Measurements from ENCODE around the gene PSMA7.

PSMA7 gene

GRCh38 chr20:62136283-62137091 is 6.7 kb downstream of the PSMA7 start:
- DNase-seq (ENCODE audit: low spot score), result peak; percentile 68

- no peak for DNase-seq (ENCODE audit: low spot score)
Observed at GRCh38 chr20:62135573-62136266, 7.5 kb downstream of the PSMA7 start.

- peak; percentile 45 for DNase-seq (ENCODE audit: low spot score)
Observed at GRCh38 chr20:62134735-62135231, 8.4 kb downstream of the PSMA7 start.

GRCh38 chr20:62133864-62134263 is 9.3 kb downstream of the PSMA7 start:
- DNase-seq (ENCODE audit: low spot score), result no peak

GRCh38 chr20:62133051-62133845 is 9.9 kb downstream of the PSMA7 start:
- DNase-seq (ENCODE audit: low spot score), result no peak

GRCh38 chr20:62132421-62132820 is 10.8 kb downstream of the PSMA7 start:
- DNase-seq (ENCODE audit: low spot score), result no peak

GRCh38 chr20:62131560-62132320 is 11.5 kb downstream of the PSMA7 start:
- no peak for DNase-seq (ENCODE audit: low spot score)

GRCh38 chr20:62129731-62130531 is 13.3 kb downstream of the PSMA7 start:
- no peak for DNase-seq (ENCODE audit: low spot score)

GRCh38 chr20:62128502-62128901 is 14.7 kb downstream of the PSMA7 start:
- DNase-seq (ENCODE audit: low spot score), result no peak

GRCh38 chr20:62127799-62128198 is 15.4 kb downstream of the PSMA7 start:
- DNase-seq (ENCODE audit: low spot score), result no peak

GRCh38 chr20:62126141-62126540 is 17.1 kb downstream of the PSMA7 start:
- peak; percentile 20 for DNase-seq (ENCODE audit: low spot score)

GRCh38 chr20:62123450-62124118 is 19.6 kb downstream of the PSMA7 start:
- DNase-seq (ENCODE audit: low spot score), result peak; percentile 45

- peak; percentile 55 for DNase-seq (ENCODE audit: low spot score)
Observed at GRCh38 chr20:62122654-62123449, 20.3 kb downstream of the PSMA7 start.

- peak; percentile 98 for DNase-seq (ENCODE audit: low spot score)
Observed at GRCh38 chr20:62121776-62122653, 21.2 kb downstream of the PSMA7 start, which contains the start of gene LSM14B. Gene LSM14B (plus strand): TSS chr20:62122475. CDS start chr20:62122667, 192 bp downstream.

GRCh38 chr20:62120990-62121775 is 22.0 kb downstream of the PSMA7 start:
- DNase-seq (ENCODE audit: low spot score), result no peak

GRCh38 chr20:62120365-62120762 is 22.8 kb downstream of the PSMA7 start:
- DNase-seq (ENCODE audit: low spot score), result no peak

GRCh38 chr20:62119591-62120364 is 23.4 kb downstream of the PSMA7 start:
- DNase-seq (ENCODE audit: low spot score), result no peak
